Placental pericyte (primary cell): ENCODE results near the gene DNM3. TPM values are rescaled to one million over a fixed set of nuclear protein-coding genes. Genes with fewer than 3 reads are reported as not detected.

Source experiments
- small RNA-seq: library from RNA; depleted of rRNA; stranded (forward); fragments of <200 nt; gene quantifications from one replicate; pipeline ENCODE3, GENCODE V24; 2012; ENCODE audit warnings: low replicate concordance
- total RNA-seq: library from RNA; depleted of rRNA; stranded (reverse); fragments of >200 nt; gene quantifications from 2 replicates; pipeline ENCODE4 v1.2.3, GENCODE V29; 2012

Gene DNM3
- total RNA-seq = 0.22 and 1.4 TPM in 2 replicates

DNA sequence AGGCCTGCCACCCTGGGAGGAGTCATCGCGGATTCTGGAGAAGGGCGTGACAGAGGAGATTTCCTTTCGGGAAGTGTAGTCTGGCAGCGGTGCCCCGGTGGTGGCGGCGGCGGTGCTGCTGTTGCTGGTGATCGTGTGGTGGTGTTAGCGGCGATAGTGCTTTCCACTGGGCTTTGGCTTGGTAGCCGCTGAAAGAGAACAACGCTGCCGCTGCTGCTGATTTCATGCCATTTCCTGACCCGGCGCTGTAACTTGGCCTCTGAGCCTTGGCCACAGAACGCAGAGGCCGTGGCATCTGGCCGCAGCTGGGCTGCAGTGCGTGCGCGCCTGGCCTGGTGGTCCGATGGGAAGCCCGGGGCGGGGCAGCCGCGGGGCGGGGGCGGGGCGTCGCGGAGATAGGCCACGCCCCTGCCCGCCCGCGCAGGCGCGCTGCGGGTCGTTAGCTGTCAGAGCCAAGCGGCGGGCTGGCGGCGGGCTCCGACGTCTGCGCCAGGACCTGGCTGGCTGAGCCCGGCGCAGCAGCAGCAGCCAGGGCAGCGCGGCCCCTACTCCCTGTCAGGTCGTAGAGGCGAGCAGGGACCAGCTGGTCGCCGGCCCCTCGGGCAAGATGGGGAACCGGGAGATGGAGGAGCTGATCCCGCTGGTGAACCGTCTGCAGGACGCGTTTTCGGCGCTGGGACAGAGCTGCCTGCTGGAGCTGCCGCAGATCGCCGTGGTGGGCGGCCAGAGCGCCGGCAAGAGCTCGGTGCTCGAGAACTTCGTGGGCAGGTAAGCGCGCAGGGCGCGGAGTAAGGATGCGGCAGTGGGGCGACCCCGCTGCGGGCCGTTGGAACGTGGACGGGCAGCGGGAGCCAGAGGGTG is at the start of gene DNM3:
TSS of gene DNM3 (plus strand) at position 449 of the 861 bp plus-strand sequence. CDS start at position 608, 159 bp downstream.

GRCh38 chr1:172420385-172420784 is 579.1 kb downstream of the DNM3 start, which contains the start of gene C1orf105:
C1orf105 (plus strand) TSS chr1:172420685; CDS start chr1:172420886, 201 bp downstream.

DNA sequence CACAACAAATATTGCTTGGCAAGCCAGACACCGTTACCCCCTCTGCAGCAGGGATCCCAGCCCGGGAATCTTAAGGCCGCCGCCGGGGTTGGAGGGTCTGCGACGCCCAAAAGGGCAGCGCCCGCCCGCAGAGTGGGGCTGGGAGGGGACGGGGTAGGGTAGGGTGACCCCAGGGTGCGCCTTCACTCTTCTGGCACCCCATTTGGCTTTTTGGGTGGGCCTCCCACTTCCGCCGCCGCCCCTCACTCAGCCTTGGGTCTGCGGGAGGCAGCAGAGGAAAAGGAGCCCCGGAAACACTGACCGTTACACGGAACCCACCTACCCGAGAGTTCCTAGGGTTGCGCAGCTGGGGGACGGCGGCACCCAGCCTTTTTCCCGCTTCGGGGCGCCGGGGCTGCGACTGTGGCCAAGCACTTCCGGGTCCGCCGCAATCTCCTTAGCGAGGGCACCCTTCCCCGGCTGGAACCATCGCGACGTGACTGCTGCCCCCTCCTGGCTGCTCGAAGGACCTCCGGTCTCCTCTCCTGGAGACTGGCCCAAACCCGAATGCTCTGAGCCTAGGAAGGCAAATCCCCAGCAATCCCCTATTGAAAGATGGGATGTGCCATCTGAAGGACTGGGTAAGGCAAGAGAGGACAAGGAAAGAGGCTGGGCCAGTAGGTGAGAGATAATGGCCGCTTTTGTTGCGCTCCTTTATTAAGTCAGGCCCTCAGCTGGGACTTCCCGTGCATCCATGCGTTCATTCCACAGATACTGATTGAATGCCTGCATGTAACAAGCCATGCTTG is 602.6 kb downstream of the DNM3 start, which contains the start of gene PIGC:
TSS of gene PIGC (minus strand) at position 404 of the 788 bp plus-strand sequence. CDS start 1,447 bp downstream, outside the sequence.

Small RNA genes within 50 kb of the gene (small RNA-seq; reads per million reads assigned to genes)
- 4.4 reads per million, percentile 86 among the genes with 10 or more reads in this experiment for gene MIR199A2
- not detected for gene RNU6-157P

Other genes with a start within 250 kb of the DNM3 start
- under 0.01 TPM in 1 of 2 replicates, not detected in the other for gene MYOCOS, start 219.3 kb upstream of the DNM3 start, total RNA-seq
- gene MYOC, start 188.8 kb upstream of the DNM3 start, total RNA-seq = not detected in 2 replicates
- gene VAMP4, start 99.4 kb upstream of the DNM3 start, total RNA-seq = 6.1 and 8.9 TPM in 2 replicates
- 14.2 and 23.9 TPM in 2 replicates for gene METTL13, start 59.8 kb upstream of the DNM3 start, total RNA-seq